HG03558 (cell line): ENCODE results near the gene MTG2.

Experiments used
- ATAC-seq: cut with Tn5 transposase; IDR thresholded peaks from one replicate; pipeline ENCODE4 v1.9.1; 2021; ENCODE audit warnings: moderate number of reproducible peaks; ENCODE audit not compliant: unreplicated experiment; ENCODE audit errors: extremely low read depth

Gene MTG2

GRCh38 chr20:62160253-62160652 lies 22.6 kb upstream of the MTG2 start:
- ATAC-seq, result no peak

GRCh38 chr20:62160876-62161275 lies 22.0 kb upstream of the MTG2 start:
- ATAC-seq, result no peak

GRCh38 chr20:62161347-62161746 lies 21.5 kb upstream of the MTG2 start:
- ATAC-seq, result no peak

- no peak for ATAC-seq
Observed at GRCh38 chr20:62162765-62163484, 19.9 kb upstream of the MTG2 start.

- ATAC-seq, result no peak
Observed at GRCh38 chr20:62163485-62163865, 19.4 kb upstream of the MTG2 start.

- no peak for ATAC-seq
Observed at GRCh38 chr20:62163986-62164762, 18.7 kb upstream of the MTG2 start.

GRCh38 chr20:62164879-62165761 lies 17.7 kb upstream of the MTG2 start:
- ATAC-seq, result no peak

GRCh38 chr20:62165762-62166399 lies 16.9 kb upstream of the MTG2 start:
- ATAC-seq, result no peak

GRCh38 chr20:62167474-62167873 lies 15.4 kb upstream of the MTG2 start:
- ATAC-seq, result no peak

- ATAC-seq, result no peak
Observed at GRCh38 chr20:62168061-62168460, 14.8 kb upstream of the MTG2 start.

- ATAC-seq, result no peak
Observed at GRCh38 chr20:62168890-62169435, 13.9 kb upstream of the MTG2 start.

- no peak for ATAC-seq
Observed at GRCh38 chr20:62170536-62170935, 12.3 kb upstream of the MTG2 start.

- no peak for ATAC-seq
Observed at GRCh38 chr20:62171245-62171644, 11.6 kb upstream of the MTG2 start.

GRCh38 chr20:62172666-62173065 lies 10.2 kb upstream of the MTG2 start:
- ATAC-seq, result no peak

- ATAC-seq, result no peak
Observed at GRCh38 chr20:62174021-62174804, 8.6 kb upstream of the MTG2 start.

- no peak for ATAC-seq
Observed at GRCh38 chr20:62174870-62175624, 7.8 kb upstream of the MTG2 start.

- no peak for ATAC-seq
Observed at GRCh38 chr20:62175711-62176110, 7.1 kb upstream of the MTG2 start.

- ATAC-seq, result no peak
Observed at GRCh38 chr20:62176866-62177265, 6.0 kb upstream of the MTG2 start.

GRCh38 chr20:62177307-62177706 lies 5.5 kb upstream of the MTG2 start:
- ATAC-seq, result no peak
